Keratinocyte (primary cell): ENCODE results near the gene EPHA3. TPM values are rescaled to one million over a fixed set of nuclear protein-coding genes. Genes with fewer than 3 reads are reported as not detected.

Source experiments
- DNase-seq: peaks from one replicate; pipeline ENCODE4 v3.0.0-alpha.2; 2011; ENCODE audit warnings: low read depth, missing footprints, low spot score
- FAIRE-seq: peaks from 2 replicates; lab custom pipeline; 2011; peaks lifted over from hg19 to GRCh38; lab: Jason Lieb, UNC
- H2AFZ ChIP-seq: 2 replicates; pipeline ENCODE4 v1.6.0; 2012; ENCODE audit warnings: low read length, control low read depth, inconsistent platforms; ENCODE audit not compliant: control insufficient read depth
- H3K27ac ChIP-seq: 2 replicates; pipeline ENCODE4 v1.5.1; 2011; ENCODE audit warnings: low read length; ENCODE audit not compliant: control insufficient read depth, insufficient read depth
- H3K27me3 ChIP-seq: 3 replicates; pipeline ENCODE4 v1.6.0; 2011; ENCODE audit warnings: low read length; ENCODE audit not compliant: control insufficient read depth, insufficient read depth; ENCODE audit errors: extremely low read depth
- H3K36me3 ChIP-seq, 2 experiments: 2 replicates in 1 of 2; 3 replicates in 1 of 2; pipeline ENCODE4 v1.5.1; 2011; ENCODE audit warnings: low read length in 2 of 2, mild to moderate bottlenecking in 1 of 2; ENCODE audit not compliant: control insufficient read depth in 2 of 2, insufficient read depth in 2 of 2; ENCODE audit errors: extremely low read depth in 1 of 2
- H3K4me1 ChIP-seq: 3 replicates; pipeline ENCODE4 v1.5.1; 2011; ENCODE audit warnings: low read length; ENCODE audit not compliant: control insufficient read depth, insufficient read depth; ENCODE audit errors: extremely low read depth
- H3K4me2 ChIP-seq: 3 replicates; pipeline ENCODE4 v1.6.0; 2011; ENCODE audit warnings: low read depth, low read length; ENCODE audit not compliant: control insufficient read depth, insufficient read depth; ENCODE audit errors: extremely low read depth
- H3K4me3 ChIP-seq, 3 experiments: fragments of 200-600 bp in 1 of 3; sonication (generic) in 1 of 3; 2 replicates in 2 of 3; 3 replicates in 1 of 3; pipeline ENCODE4 v1.5.1; 2011 to 2016; ENCODE audit warnings: low read length in 3 of 3, mild to moderate bottlenecking in 3 of 3, control low read depth in 2 of 3, inconsistent platforms in 1 of 3, low read depth in 1 of 3, mixed read lengths in 1 of 3, mixed run types in 1 of 3, moderate library complexity in 1 of 3; ENCODE audit not compliant: control insufficient read depth in 2 of 3, insufficient read depth in 2 of 3; ENCODE audit errors: extremely low read depth in 1 of 3
- H3K79me2 ChIP-seq: 2 replicates; pipeline ENCODE4 v1.6.0; 2012; ENCODE audit warnings: low read length; ENCODE audit not compliant: control insufficient read depth, insufficient read depth
- H3K9ac ChIP-seq: 3 replicates; pipeline ENCODE4 v1.6.0; 2011; ENCODE audit warnings: low read length; ENCODE audit not compliant: control insufficient read depth, insufficient read depth; ENCODE audit errors: extremely low read depth
- H3K9me1 ChIP-seq: 3 replicates; pipeline ENCODE4 v1.6.0; 2011; ENCODE audit warnings: low read length; ENCODE audit not compliant: control insufficient read depth, insufficient read depth; ENCODE audit errors: extremely low read depth
- H3K9me3 ChIP-seq: 2 replicates; pipeline ENCODE4 v1.5.1; 2012; ENCODE audit warnings: low read depth, low read length; ENCODE audit not compliant: control insufficient read depth
- H4K20me1 ChIP-seq: 3 replicates; pipeline ENCODE4 v1.6.0; 2011; ENCODE audit warnings: low read length; ENCODE audit not compliant: control insufficient read depth, insufficient read depth; ENCODE audit errors: extremely low read depth
- EZH2 ChIP-seq: IDR thresholded peaks from one replicate; pipeline ENCODE4 v1.6.1; 2012; ENCODE audit warnings: inconsistent platforms, mild to moderate bottlenecking, low read length, moderate library complexity
- dilution Hi-C: fragments of 300-500 bp; cut with MboI; formaldehyde crosslinking; loops from one replicate; pipeline ENCODE4 v1.7.0; 2020; ENCODE audit warnings: low sequenced_read_pairs; ENCODE audit not compliant: extremely low pct_ligation_motif_present
- polyA plus RNA-seq, 5 experiments: library from polyadenylated mRNA; depleted of rRNA in 3 of 5; stranded (reverse) in 3 of 5; stranded (forward) in 1 of 5; unstranded in 1 of 5; fragments of >200 nt; gene quantifications; 1 replicate in 1 of 5; 2 replicates in 3 of 5; 3 replicates in 1 of 5; pipeline versions ENCODE4 v1.2.1 to v1.2.3, GENCODE V29; 2011 to 2012; ENCODE audit warnings: missing spikeins in 2 of 5, low read depth in 1 of 5, low replicate concordance in 1 of 5
- TF ChIP-seq, protein P1 (sequence below), 3 experiments: IDR thresholded peaks in 1 of 3; conservative IDR thresholded peaks in 1 of 3; optimal IDR thresholded peaks in 1 of 3; 2 replicates in 2 of 3; 3 replicates in 1 of 3; pipeline versions ENCODE3 to v1.5.1; 2011; ENCODE audit warnings: low read length in 3 of 3, mild to moderate bottlenecking in 3 of 3, moderate library complexity in 2 of 3, control low read depth in 1 of 3, inconsistent platforms in 1 of 3; ENCODE audit not compliant: insufficient read depth in 2 of 3; ENCODE audit errors: extremely low read depth in 1 of 3

EPHA3 gene
- polyA plus RNA-seq, 1 donor (not counting 4 experiments of a cell fraction or from before 2014, with no cell fraction given): 0.13 TPM

GRCh38 chr3:89373434-89373833, 266.0 kb downstream of the EPHA3 start:
- TF ChIP-seq EZH2: no peak
- Histone ChIP-seq H3K27ac (no peak overlapping the region), H3K4me1 (no peaks in the 10 kb centered on the region), H3K4me3 (no peak overlapping the region), H3K79me2 (no peaks in the 10 kb centered on the region), H3K9me3 (no peaks in the 10 kb centered on the region), H3K9ac (no peak overlapping the region), H2AFZ (no peak overlapping the region), H3K27me3 (no peaks in the 10 kb centered on the region), H3K4me2 (no peak overlapping the region), H3K36me3 (no peaks in the 10 kb centered on the region), H3K9me1 (no peaks in the 10 kb centered on the region), H4K20me1 (no peaks in the 10 kb centered on the region)
- FAIRE-seq (no peak), DNase-seq (no peak)
- dilution Hi-C loops: no loop called here

GRCh38 chr3:89375451-89375850, 268.0 kb downstream of the EPHA3 start:
- H3K36me3 ChIP-seq: no peaks in the 10 kb centered on the region
- no peak overlapping the region for H2AFZ ChIP-seq
- no peak for TF ChIP-seq EZH2
- TF ChIP-seq, protein P1, sequence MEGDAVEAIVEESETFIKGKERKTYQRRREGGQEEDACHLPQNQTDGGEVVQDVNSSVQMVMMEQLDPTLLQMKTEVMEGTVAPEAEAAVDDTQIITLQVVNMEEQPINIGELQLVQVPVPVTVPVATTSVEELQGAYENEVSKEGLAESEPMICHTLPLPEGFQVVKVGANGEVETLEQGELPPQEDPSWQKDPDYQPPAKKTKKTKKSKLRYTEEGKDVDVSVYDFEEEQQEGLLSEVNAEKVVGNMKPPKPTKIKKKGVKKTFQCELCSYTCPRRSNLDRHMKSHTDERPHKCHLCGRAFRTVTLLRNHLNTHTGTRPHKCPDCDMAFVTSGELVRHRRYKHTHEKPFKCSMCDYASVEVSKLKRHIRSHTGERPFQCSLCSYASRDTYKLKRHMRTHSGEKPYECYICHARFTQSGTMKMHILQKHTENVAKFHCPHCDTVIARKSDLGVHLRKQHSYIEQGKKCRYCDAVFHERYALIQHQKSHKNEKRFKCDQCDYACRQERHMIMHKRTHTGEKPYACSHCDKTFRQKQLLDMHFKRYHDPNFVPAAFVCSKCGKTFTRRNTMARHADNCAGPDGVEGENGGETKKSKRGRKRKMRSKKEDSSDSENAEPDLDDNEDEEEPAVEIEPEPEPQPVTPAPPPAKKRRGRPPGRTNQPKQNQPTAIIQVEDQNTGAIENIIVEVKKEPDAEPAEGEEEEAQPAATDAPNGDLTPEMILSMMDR (optimal IDR thresholded peaks at IDR 0.05 in 1 of 3, IDR thresholded peaks at IDR 0.05 in 1 of 3, conservative IDR thresholded peaks at IDR 0.05 in 1 of 3; ENCODE audit: extremely low read depth in 1 of 3, insufficient read depth in 2 of 3, low read length in 3 of 3): no peak
- no peak overlapping the region for H3K27ac ChIP-seq
- dilution Hi-C loops: no loop called here
- no peak overlapping the region for H3K4me3 ChIP-seq
- no peaks in the 10 kb centered on the region for H3K79me2 ChIP-seq
- H3K27me3 ChIP-seq: no peaks in the 10 kb centered on the region
- no peak overlapping the region for H3K4me2 ChIP-seq
- DNase-seq (no peak), FAIRE-seq (no peak)
- H4K20me1 ChIP-seq: no peaks in the 10 kb centered on the region
- no peak overlapping the region for H3K9ac ChIP-seq
- no peaks in the 10 kb centered on the region for H3K4me1 ChIP-seq
- H3K9me1 ChIP-seq: no peaks in the 10 kb centered on the region
- H3K9me3 ChIP-seq: no peaks in the 10 kb centered on the region

- Histone ChIP-seq H2AFZ (no peak overlapping the region), H3K79me2 (no peaks in the 10 kb centered on the region), H3K9me3 (peaks cover 2% of the 10 kb centered on the region), H3K4me2 (no peak overlapping the region), H4K20me1 (no peaks in the 10 kb centered on the region), H3K36me3 (no peaks in the 10 kb centered on the region), H3K9ac (no peak overlapping the region), H3K4me1 (no peaks in the 10 kb centered on the region), H3K27ac (no peak overlapping the region), H3K27me3 (no peaks in the 10 kb centered on the region), H3K4me3 (no peak overlapping the region), H3K9me1 (no peaks in the 10 kb centered on the region)
- TF ChIP-seq, protein P1 (optimal IDR thresholded peaks at IDR 0.05 in 1 of 3, IDR thresholded peaks at IDR 0.05 in 1 of 3, conservative IDR thresholded peaks at IDR 0.05 in 1 of 3; ENCODE audit: extremely low read depth in 1 of 3, insufficient read depth in 2 of 3, low read length in 3 of 3): no peak
- TF ChIP-seq EZH2: no peak
- FAIRE-seq (no peak), DNase-seq (no peak)
- dilution Hi-C loops: no loop called here
These were observed 272.6 kb downstream of the EPHA3 start for GRCh38 chr3:89380016-89380415.
